Spleen (tissue), 7 donors: Measurements from ENCODE around the gene NECAB2.

Experiments
- CTCF ChIP-seq, 11 experiments: fragments of 200-600 bp in 7 of 11; fragments of 450-650 bp in 4 of 11; sonication (generic) in 4 of 11; IDR thresholded peaks in 8 of 11; conservative IDR thresholded peaks in 3 of 11; 1 replicate in 7 of 11; 2 replicates in 4 of 11; pipeline versions ENCODE4 v1.4.0 to v1.8.0; 2016 to 2021; ENCODE audit warnings: antibody characterized with exemption in 11 of 11, inconsistent platforms in 4 of 11, mild to moderate bottlenecking in 1 of 11
- POLR2AphosphoS5 ChIP-seq, 3 donors: sonication (generic); formaldehyde crosslinking; IDR thresholded peaks; one replicate each; pipeline ENCODE4 v1.5.1; 2017; ENCODE audit warnings: antibody characterized with exemption in 3 of 3
- donor health status: DM: no; HTN: no; CAD: no; lungs with moderate emphysema.
- donor health status: DM: no; HTN: no; CAD: no.
- donor health status: DM: no; HTN: no; CAD: no.

DNA sequence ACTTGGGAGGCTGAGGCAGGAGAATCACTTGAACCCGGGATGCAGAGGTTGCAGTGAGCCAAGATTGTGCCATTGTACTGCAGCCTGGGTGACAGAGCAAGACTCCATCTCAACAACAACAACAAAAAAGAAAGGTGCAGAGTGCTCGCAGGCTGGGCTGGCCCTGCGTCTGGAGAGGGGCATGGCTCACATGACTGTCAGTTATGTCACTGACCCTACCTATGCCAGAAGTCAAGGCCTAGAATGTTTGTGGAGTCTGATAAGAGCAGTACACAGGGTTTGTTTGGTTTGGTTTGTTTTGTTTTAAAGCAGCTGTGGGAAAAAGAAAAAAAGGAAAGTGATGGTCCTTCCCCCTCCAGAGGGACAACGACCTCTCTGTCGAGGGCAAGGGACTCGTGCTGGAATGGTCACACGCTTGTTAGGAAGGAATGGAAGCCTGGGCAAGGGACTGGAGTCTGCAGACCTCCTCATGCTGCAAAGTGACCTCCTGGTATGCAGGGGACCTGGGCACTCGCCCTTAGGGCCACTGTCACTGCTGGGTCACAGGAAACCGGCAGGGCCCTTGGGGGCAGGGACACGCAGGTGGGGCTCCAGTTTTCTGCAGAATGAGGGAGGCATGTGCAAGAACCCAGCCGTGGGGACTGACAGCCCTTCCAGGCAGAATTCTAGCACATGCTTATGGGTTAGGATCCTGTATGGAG, 25.1 kb upstream of the NECAB2 start:
- no peak for TF ChIP-seq CTCF (IDR thresholded peaks at IDR 0.05 in 8 of 11, conservative IDR thresholded peaks at IDR 0.05 in 3 of 11)
- TF ChIP-seq POLR2AphosphoS5 (IDR thresholded peaks at IDR 0.05) = no peak
